CD14-positive monocyte (primary cell): Measurements from ENCODE around the gene DIAPH2. TPM values are rescaled to one million over a fixed set of nuclear protein-coding genes. Genes with fewer than 3 reads are reported as not detected.

Experiments
- DNase-seq, 3 donors: peaks; one replicate each; pipeline ENCODE4 v3.0.0-alpha.2; 2011 to 2022
- H2AFZ ChIP-seq: 2 replicates; pipeline ENCODE4 v1.6.0; 2012; ENCODE audit warnings: mild to moderate bottlenecking, low read depth, low read length, inconsistent platforms; ENCODE audit not compliant: insufficient read depth, poor library complexity, severe bottlenecking
- H3K27ac ChIP-seq, 2 donors: 1 replicate in 1 of 2; 2 replicates in 1 of 2; pipeline ENCODE4 v1.5.1; 2012 to 2013; ENCODE audit warnings: low read length in 2 of 2, control low read depth in 1 of 2, inconsistent platforms in 1 of 2, low read depth in 1 of 2, mild to moderate bottlenecking in 1 of 2
- H3K27me3 ChIP-seq, 2 donors: one replicate each; pipeline versions ENCODE4 v1.6.0 to v1.6.1; 2011 to 2013; ENCODE audit warnings: low read length in 2 of 2; ENCODE audit not compliant: control insufficient read depth in 2 of 2, insufficient read depth in 2 of 2
- H3K36me3 ChIP-seq, 2 donors: replicated peaks in 1 of 2; 1 replicate in 1 of 2; 2 replicates in 1 of 2; pipeline versions ENCODE4 v1.5.1 to v1.6.1; 2012 to 2013; ENCODE audit warnings: low read length in 2 of 2, control low read depth in 1 of 2, inconsistent platforms in 1 of 2, mild to moderate bottlenecking in 1 of 2; ENCODE audit not compliant: insufficient read depth in 2 of 2, control insufficient read depth in 1 of 2
- H3K4me1 ChIP-seq, 2 donors: 1 replicate in 1 of 2; 2 replicates in 1 of 2; pipeline versions ENCODE4 v1.5.1 to v1.6.1; 2012 to 2013; ENCODE audit warnings: low read length in 2 of 2, control low read depth in 1 of 2, inconsistent platforms in 1 of 2, mild to moderate bottlenecking in 1 of 2, moderate library complexity in 1 of 2; ENCODE audit not compliant: insufficient read depth in 2 of 2, control insufficient read depth in 1 of 2
- H3K4me2 ChIP-seq: replicated peaks from 2 replicates; pipeline ENCODE3; 2012; ENCODE audit warnings: low read length, moderate library complexity, mild to moderate bottlenecking; ENCODE audit not compliant: poor library complexity, severe bottlenecking; ENCODE audit errors: extremely low read depth
- H3K4me3 ChIP-seq, 3 experiments: fragments of 200-600 bp in 1 of 3; sonication (generic) in 1 of 3; replicated peaks in 1 of 3; 1 replicate in 2 of 3; 2 replicates in 1 of 3; pipeline ENCODE4 v1.5.1; 2011 to 2013; ENCODE audit warnings: low read length in 3 of 3, mild to moderate bottlenecking in 3 of 3, control low read depth in 2 of 3, low read depth in 2 of 3, inconsistent platforms in 1 of 3, moderate library complexity in 1 of 3
- H3K79me2 ChIP-seq: 2 replicates; pipeline ENCODE4 v1.6.0; 2012; ENCODE audit warnings: mild to moderate bottlenecking, control low read depth, inconsistent platforms, low read length, moderate library complexity; ENCODE audit not compliant: insufficient read depth
- H3K9ac ChIP-seq: 2 replicates; pipeline ENCODE4 v1.6.0; 2017; ENCODE audit warnings: low read length, mild to moderate bottlenecking; ENCODE audit not compliant: insufficient read depth, poor library complexity, severe bottlenecking
- H3K9me3 ChIP-seq, 2 donors: replicated peaks in 1 of 2; 1 replicate in 1 of 2; 2 replicates in 1 of 2; pipeline versions ENCODE4 v1.5.1 to v1.6.1; 2012 to 2013; ENCODE audit warnings: low read length in 2 of 2, control low read depth in 1 of 2; ENCODE audit not compliant: control insufficient read depth in 1 of 2, insufficient read depth in 1 of 2
- H4K20me1 ChIP-seq: 2 replicates; pipeline ENCODE4 v1.6.0; 2012; ENCODE audit warnings: mild to moderate bottlenecking, low read length, control low read depth, moderate library complexity; ENCODE audit not compliant: insufficient read depth
- H3K27ac Mint-ChIP-seq, 7 donors: one replicate each; pipeline ENCODE4 v1.8.0; 2020; ENCODE audit warnings: mild to moderate bottlenecking in 7 of 7, mixed read lengths in 7 of 7, moderate library complexity in 6 of 7, inconsistent platforms in 2 of 7
- H3K27me3 Mint-ChIP-seq, 3 donors: one replicate each; pipeline ENCODE4 v1.8.0; 2021 to 2022; ENCODE audit warnings: low read depth in 3 of 3, mild to moderate bottlenecking in 3 of 3, mixed read lengths in 3 of 3, moderate library complexity in 3 of 3, inconsistent platforms in 1 of 3
- H3K36me3 Mint-ChIP-seq, 2 donors: one replicate each; pipeline ENCODE4 v1.8.0; 2020; ENCODE audit warnings: mixed read lengths in 2 of 2, inconsistent platforms in 1 of 2, mild to moderate bottlenecking in 1 of 2
- H3K4me1 Mint-ChIP-seq: one replicate; pipeline ENCODE4 v1.8.0; 2020; ENCODE audit warnings: mild to moderate bottlenecking, mixed read lengths
- H3K4me3 Mint-ChIP-seq, 2 donors: one replicate each; pipeline ENCODE4 v1.8.0; 2020; ENCODE audit warnings: mild to moderate bottlenecking in 2 of 2, mixed read lengths in 2 of 2, moderate library complexity in 1 of 2
- H3K9me3 Mint-ChIP-seq, 7 donors: one replicate each; pipeline ENCODE4 v1.8.0; 2020 to 2022; ENCODE audit warnings: mixed read lengths in 7 of 7, mild to moderate bottlenecking in 6 of 7, moderate library complexity in 6 of 7, inconsistent platforms in 2 of 7
- WGBS: methylation state at CpG from one replicate; pipeline ENCODE4 v1.1.5; 2013; ENCODE audit warnings: missing lambda C conversion rate; ENCODE audit not compliant: insufficient coverage; 5-methylcytosine and 5-hydroxymethylcytosine counted together
- intact Hi-C, 2 donors: fragments of 100-400 bp; cut with micrococcal nuclease; formaldehyde crosslinking; loops; one replicate each; pipeline versions ENCODE4 v1.15.0 to v1.15.1; 2023
- polyA plus RNA-seq, 3 donors: library from polyadenylated mRNA; depleted of rRNA in 1 of 3; unstranded in 2 of 3; stranded (reverse) in 1 of 3; fragments of 300-500 nt in 2 of 3; fragments of >200 nt in 1 of 3; fragmentation: Illumina TruSeq in 2 of 3; gene quantifications; 1 replicate in 2 of 3; 2 replicates in 1 of 3; pipeline ENCODE4 v1.2.3, GENCODE V29; 2012 to 2021
- TF ChIP-seq, protein P1 (sequence below): fragments of 200-600 bp; IDR thresholded peaks from one replicate; pipeline ENCODE4 v1.8.0; 2022; ENCODE audit warnings: antibody characterized with exemption, mild to moderate bottlenecking

Gene DIAPH2
- polyA plus RNA-seq, 3 donors = 9.5 to 20.5 (median 11.4) TPM

- peaks cover 0 to 9% of the 10 kb centered on the region in 2 donors for H3K36me3 ChIP-seq
- TF ChIP-seq, protein P1, sequence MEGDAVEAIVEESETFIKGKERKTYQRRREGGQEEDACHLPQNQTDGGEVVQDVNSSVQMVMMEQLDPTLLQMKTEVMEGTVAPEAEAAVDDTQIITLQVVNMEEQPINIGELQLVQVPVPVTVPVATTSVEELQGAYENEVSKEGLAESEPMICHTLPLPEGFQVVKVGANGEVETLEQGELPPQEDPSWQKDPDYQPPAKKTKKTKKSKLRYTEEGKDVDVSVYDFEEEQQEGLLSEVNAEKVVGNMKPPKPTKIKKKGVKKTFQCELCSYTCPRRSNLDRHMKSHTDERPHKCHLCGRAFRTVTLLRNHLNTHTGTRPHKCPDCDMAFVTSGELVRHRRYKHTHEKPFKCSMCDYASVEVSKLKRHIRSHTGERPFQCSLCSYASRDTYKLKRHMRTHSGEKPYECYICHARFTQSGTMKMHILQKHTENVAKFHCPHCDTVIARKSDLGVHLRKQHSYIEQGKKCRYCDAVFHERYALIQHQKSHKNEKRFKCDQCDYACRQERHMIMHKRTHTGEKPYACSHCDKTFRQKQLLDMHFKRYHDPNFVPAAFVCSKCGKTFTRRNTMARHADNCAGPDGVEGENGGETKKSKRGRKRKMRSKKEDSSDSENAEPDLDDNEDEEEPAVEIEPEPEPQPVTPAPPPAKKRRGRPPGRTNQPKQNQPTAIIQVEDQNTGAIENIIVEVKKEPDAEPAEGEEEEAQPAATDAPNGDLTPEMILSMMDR = no peak
- Mint-ChIP-seq H3K4me3 (no peak overlapping the region), H3K27ac (no peak overlapping the region), H3K9me3 (no peaks in the 10 kb centered on the region), H3K4me1 (no peaks in the 10 kb centered on the region), H3K27me3 (no peaks in the 10 kb centered on the region), H3K36me3 (peaks cover 9 to 14% of the 10 kb centered on the region in 2 donors)
- H4K20me1 ChIP-seq = no peaks in the 10 kb centered on the region
- no peak for DNase-seq
- no peaks in the 10 kb centered on the region for H3K79me2 ChIP-seq
- no peak overlapping the region for H2AFZ ChIP-seq
- intact Hi-C loops = no loop called here
- H3K4me3 ChIP-seq = no peak overlapping the region
- H3K4me1 ChIP-seq = no peaks in the 10 kb centered on the region
- H3K27ac ChIP-seq = no peak overlapping the region
- no peaks in the 10 kb centered on the region for H3K9me3 ChIP-seq
- no peaks in the 10 kb centered on the region for H3K27me3 ChIP-seq
- WGBS = 100% methylated on average over 7 of the region's 9 CpGs
- H3K9ac ChIP-seq = no peak overlapping the region
- no peak overlapping the region for H3K4me2 ChIP-seq
Observed at GRCh38 chrX:97284531-97284930, 599.9 kb downstream of the DIAPH2 start.

DNA sequence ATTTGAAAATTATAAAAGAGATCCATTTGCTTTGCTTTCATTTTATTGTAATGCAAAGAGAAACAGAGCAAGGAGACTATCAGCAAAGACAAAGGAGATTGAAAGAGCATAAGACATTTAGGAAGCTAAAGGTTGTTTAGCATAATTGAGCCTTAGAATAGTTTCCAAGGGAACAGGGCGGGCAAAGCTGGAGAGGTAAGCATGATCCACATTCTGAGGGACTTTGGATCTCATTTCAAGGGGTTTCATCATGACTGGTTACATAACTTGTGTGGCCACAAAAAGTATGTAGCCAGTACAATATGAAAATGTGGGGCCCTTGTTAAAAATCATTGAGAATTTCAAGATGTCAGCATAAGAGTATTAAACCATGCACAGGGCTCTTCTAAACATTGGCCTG lies 605.6 kb downstream of the DIAPH2 start:
- H3K9me3 Mint-ChIP-seq = peaks cover 0 to 2% (median 0%) of the 10 kb centered on the region in 7 donors
- no peaks in the 10 kb centered on the region for H3K4me1 ChIP-seq
- no peaks in the 10 kb centered on the region for H3K9me3 ChIP-seq
- no peak overlapping the region for H2AFZ ChIP-seq
- H3K4me2 ChIP-seq = no peak overlapping the region
- no peaks in the 10 kb centered on the region for H3K4me1 Mint-ChIP-seq
- H3K9ac ChIP-seq = no peak overlapping the region
- WGBS = no CpG with 5 or more reads among the region's 1 CpG
- intact Hi-C loops = no loop called here
- peaks cover 0 to 1% (median 0%) of the 10 kb centered on the region in 3 donors for H3K27me3 Mint-ChIP-seq
- no peak overlapping the region for H3K27ac Mint-ChIP-seq
- TF ChIP-seq, protein P1 = no peak
- no peak overlapping the region for H3K4me3 Mint-ChIP-seq
- DNase-seq = no peak
- H3K79me2 ChIP-seq = no peaks in the 10 kb centered on the region
- H3K36me3 ChIP-seq = peaks cover 0 to 12% of the 10 kb centered on the region in 2 donors
- no peak overlapping the region for H3K4me3 ChIP-seq
- H3K27me3 ChIP-seq = no peaks in the 10 kb centered on the region
- no peak overlapping the region for H3K27ac ChIP-seq
- H4K20me1 ChIP-seq = no peaks in the 10 kb centered on the region
- peaks cover 14% of the 10 kb centered on the region in 2 donors for H3K36me3 Mint-ChIP-seq
